ENCODE measurements around the gene LYPD3.

GRCh38 chr19:43483281-43483680 lies 17.9 kb upstream of the LYPD3 start:
- TF ChIP-seq CTCF (IDR thresholded peaks at IDR 0.05 in 4 of 5, conservative IDR thresholded peaks at IDR 0.05 in 1 of 5) (no peak), POLR2A (IDR thresholded peaks at IDR 0.05) (no peak)
